Measurements from ENCODE around the gene BCAS1. TPM values are rescaled to one million over a fixed set of nuclear protein-coding genes. Genes with fewer than 3 reads are reported as not detected.

The BCAS1 gene
- total RNA-seq, 2 donors from 2014 or later, result not detected

- H3K9me3 Mint-ChIP-seq, result no peaks in the 10 kb centered on the region
- Histone ChIP-seq H3K9ac (ENCODE audit: extremely low read depth, low read length, poor library complexity, severe bottlenecking) (no peak overlapping the region), H3K27me3 (ENCODE audit: control insufficient read depth, insufficient read depth, low read length, poor library complexity, severe bottlenecking) (no peaks in the 10 kb centered on the region), H3K4me3 (ENCODE audit: low read length) (no peak overlapping the region), H3K27ac (ENCODE audit: low read depth, low read length) (no peak overlapping the region), H3K9me3 (ENCODE audit: control insufficient read depth, low read length) (no peaks in the 10 kb centered on the region), H3K4me1 (ENCODE audit: control insufficient read depth, insufficient read depth, low read length) (no peaks in the 10 kb centered on the region), H3K36me3 (ENCODE audit: control insufficient read depth, insufficient read depth, low read length) (no peaks in the 10 kb centered on the region)
- no peaks in the 10 kb centered on the region for H3K36me3 Mint-ChIP-seq (ENCODE audit: low read depth)
- DNase-seq, result no peak
- peaks cover 7% of the 10 kb centered on the region for H3K27me3 Mint-ChIP-seq (ENCODE audit: insufficient read depth)
- no peak overlapping the region for H3K27ac Mint-ChIP-seq
- peaks cover 6% of the 10 kb centered on the region for H3K4me1 Mint-ChIP-seq
- TF ChIP-seq, protein P1, sequence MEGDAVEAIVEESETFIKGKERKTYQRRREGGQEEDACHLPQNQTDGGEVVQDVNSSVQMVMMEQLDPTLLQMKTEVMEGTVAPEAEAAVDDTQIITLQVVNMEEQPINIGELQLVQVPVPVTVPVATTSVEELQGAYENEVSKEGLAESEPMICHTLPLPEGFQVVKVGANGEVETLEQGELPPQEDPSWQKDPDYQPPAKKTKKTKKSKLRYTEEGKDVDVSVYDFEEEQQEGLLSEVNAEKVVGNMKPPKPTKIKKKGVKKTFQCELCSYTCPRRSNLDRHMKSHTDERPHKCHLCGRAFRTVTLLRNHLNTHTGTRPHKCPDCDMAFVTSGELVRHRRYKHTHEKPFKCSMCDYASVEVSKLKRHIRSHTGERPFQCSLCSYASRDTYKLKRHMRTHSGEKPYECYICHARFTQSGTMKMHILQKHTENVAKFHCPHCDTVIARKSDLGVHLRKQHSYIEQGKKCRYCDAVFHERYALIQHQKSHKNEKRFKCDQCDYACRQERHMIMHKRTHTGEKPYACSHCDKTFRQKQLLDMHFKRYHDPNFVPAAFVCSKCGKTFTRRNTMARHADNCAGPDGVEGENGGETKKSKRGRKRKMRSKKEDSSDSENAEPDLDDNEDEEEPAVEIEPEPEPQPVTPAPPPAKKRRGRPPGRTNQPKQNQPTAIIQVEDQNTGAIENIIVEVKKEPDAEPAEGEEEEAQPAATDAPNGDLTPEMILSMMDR (conservative IDR thresholded peaks at IDR 0.05), result no peak
- 83 to 91% methylated on average over 1 of the region's 1 CpG for WGBS, 2 experiments (ENCODE audit: insufficient coverage in 1 of 2, insufficient read length in 1 of 2)
- no peak overlapping the region for H3K4me3 Mint-ChIP-seq
These were observed 15.0 kb upstream of the BCAS1 start for GRCh38 chr20:54085425-54085824.

GRCh38 chr20:54084727-54085388 is 14.5 kb upstream of the BCAS1 start:
- Histone ChIP-seq H3K36me3 (ENCODE audit: control insufficient read depth, insufficient read depth, low read length) (no peaks in the 10 kb centered on the region), H3K4me1 (ENCODE audit: control insufficient read depth, insufficient read depth, low read length) (no peaks in the 10 kb centered on the region), H3K4me3 (ENCODE audit: low read length) (no peak overlapping the region), H3K27me3 (ENCODE audit: control insufficient read depth, insufficient read depth, low read length, poor library complexity, severe bottlenecking) (no peaks in the 10 kb centered on the region), H3K9ac (ENCODE audit: extremely low read depth, low read length, poor library complexity, severe bottlenecking) (no peak overlapping the region), H3K27ac (ENCODE audit: low read depth, low read length) (no peak overlapping the region), H3K9me3 (ENCODE audit: control insufficient read depth, low read length) (no peaks in the 10 kb centered on the region)
- TF ChIP-seq, protein P1 (conservative IDR thresholded peaks at IDR 0.05), result no peak
- Mint-ChIP-seq H3K4me3 (no peak overlapping the region), H3K4me1 (peaks cover 7% of the 10 kb centered on the region), H3K9me3 (no peaks in the 10 kb centered on the region), H3K27ac (no peak overlapping the region), H3K27me3 (ENCODE audit: insufficient read depth) (peaks cover 1% of the 10 kb centered on the region), H3K36me3 (ENCODE audit: low read depth) (no peaks in the 10 kb centered on the region)
- 92 to 94% methylated on average over 5 of the region's 5 CpGs for WGBS, 2 experiments (ENCODE audit: insufficient coverage in 1 of 2, insufficient read length in 1 of 2)
- no peak for DNase-seq

- Mint-ChIP-seq H3K27me3 (ENCODE audit: insufficient read depth) (peaks cover 1% of the 10 kb centered on the region), H3K4me1 (peaks cover 7% of the 10 kb centered on the region)
- TF ChIP-seq, protein P1 (conservative IDR thresholded peaks at IDR 0.05), result no peak
These were observed 13.8 kb upstream of the BCAS1 start for GRCh38 chr20:54084193-54084592.

More at GRCh38 chr20:54084193-54084592, 13.8 kb upstream of the BCAS1 start:
- no peaks in the 10 kb centered on the region for H3K36me3 ChIP-seq (ENCODE audit: control insufficient read depth, insufficient read depth, low read length)
- H3K9me3 ChIP-seq (ENCODE audit: control insufficient read depth, low read length), result no peaks in the 10 kb centered on the region
- H3K27ac Mint-ChIP-seq, result no peak overlapping the region
- DNase-seq, result no peak
- no peaks in the 10 kb centered on the region for H3K36me3 Mint-ChIP-seq (ENCODE audit: low read depth)
- no peaks in the 10 kb centered on the region for H3K9me3 Mint-ChIP-seq
- no peak overlapping the region for H3K27ac ChIP-seq (ENCODE audit: low read depth, low read length)
- H3K9ac ChIP-seq (ENCODE audit: extremely low read depth, low read length, poor library complexity, severe bottlenecking), result no peak overlapping the region
- H3K4me3 Mint-ChIP-seq, result no peak overlapping the region
- H3K27me3 ChIP-seq (ENCODE audit: control insufficient read depth, insufficient read depth, low read length, poor library complexity, severe bottlenecking), result no peaks in the 10 kb centered on the region
- no peaks in the 10 kb centered on the region for H3K4me1 ChIP-seq (ENCODE audit: control insufficient read depth, insufficient read depth, low read length)
- no peak overlapping the region for H3K4me3 ChIP-seq (ENCODE audit: low read length)
